Fibroblast of skin of scalp (primary cell): ENCODE data around the gene KCTD7.
"Not testable (repeated sequence)": the region's sequence is repeated elsewhere in the genome, so short reads cannot be mapped to it uniquely, and the experiment has no call there.

Source experiments
- DNase-seq: peaks from one replicate; pipeline ENCODE4 v3.0.0-alpha.2; 2013

Gene KCTD7

GRCh38 chr7:66617295-66617694 lies 11.4 kb upstream of the KCTD7 start:
- no peak for DNase-seq

- peak; percentile 5 for DNase-seq
Observed at GRCh38 chr7:66619341-66619948, 9.2 kb upstream of the KCTD7 start.

GRCh38 chr7:66626331-66626934 lies 2.2 kb upstream of the KCTD7 start:
- peak; percentile 67 for DNase-seq

GRCh38 chr7:66627151-66627681 lies 1.5 kb upstream of the KCTD7 start:
- DNase-seq = peak; percentile 22

- no peak for DNase-seq
Observed at GRCh38 chr7:66627881-66628360, 760 bp upstream of the KCTD7 start.

- DNase-seq = peak; percentile 3
Observed at GRCh38 chr7:66629222-66630062, 761 bp downstream of the KCTD7 start.

GRCh38 chr7:66630531-66630930 lies 1.9 kb downstream of the KCTD7 start:
- no peak for DNase-seq

GRCh38 chr7:66631471-66631870 lies 2.8 kb downstream of the KCTD7 start:
- no peak for DNase-seq

GRCh38 chr7:66634816-66635215 lies 6.1 kb downstream of the KCTD7 start:
- no peak for DNase-seq

- not testable (repeated sequence) for DNase-seq
Observed at GRCh38 chr7:66635322-66635981, 6.8 kb downstream of the KCTD7 start.

GRCh38 chr7:66635982-66636546 lies 7.4 kb downstream of the KCTD7 start:
- peak; percentile 48 for DNase-seq

GRCh38 chr7:66638309-66639099 lies 9.8 kb downstream of the KCTD7 start:
- DNase-seq = no peak

GRCh38 chr7:66639773-66640172 lies 11.1 kb downstream of the KCTD7 start:
- no peak for DNase-seq

- no peak for DNase-seq
Observed at GRCh38 chr7:66640802-66641525, 12.3 kb downstream of the KCTD7 start.

GRCh38 chr7:66641526-66641871 lies 12.8 kb downstream of the KCTD7 start:
- no peak for DNase-seq

GRCh38 chr7:66642186-66642585 lies 13.5 kb downstream of the KCTD7 start:
- no peak for DNase-seq

GRCh38 chr7:66642932-66643331 lies 14.3 kb downstream of the KCTD7 start:
- DNase-seq = no peak

- DNase-seq = no peak
Observed at GRCh38 chr7:66643395-66643794, 14.7 kb downstream of the KCTD7 start.

- DNase-seq = not testable (repeated sequence)
Observed at GRCh38 chr7:66651026-66651425, 22.3 kb downstream of the KCTD7 start.

- DNase-seq = not testable (repeated sequence)
Observed at GRCh38 chr7:66653719-66654274, 25.1 kb downstream of the KCTD7 start.
